GM12892 (cell line): ENCODE data around the gene TIMM44.

Source experiments
- POLR2A ChIP-seq: IDR thresholded peaks from 2 replicates; pipeline ENCODE4 v1.6.1; 2011; ENCODE audit warnings: low read depth, low read length, control low read depth
- POLR2AphosphoS5 ChIP-seq: IDR thresholded peaks from 2 replicates; pipeline ENCODE4 v1.6.1; 2011; ENCODE audit warnings: low read depth, low read length, control low read depth
- TAF1 ChIP-seq: IDR thresholded peaks from 2 replicates; pipeline ENCODE4 v1.6.1; 2011; ENCODE audit warnings: low read depth, mild to moderate bottlenecking, control low read depth, low read length, borderline replicate concordance

DNA sequence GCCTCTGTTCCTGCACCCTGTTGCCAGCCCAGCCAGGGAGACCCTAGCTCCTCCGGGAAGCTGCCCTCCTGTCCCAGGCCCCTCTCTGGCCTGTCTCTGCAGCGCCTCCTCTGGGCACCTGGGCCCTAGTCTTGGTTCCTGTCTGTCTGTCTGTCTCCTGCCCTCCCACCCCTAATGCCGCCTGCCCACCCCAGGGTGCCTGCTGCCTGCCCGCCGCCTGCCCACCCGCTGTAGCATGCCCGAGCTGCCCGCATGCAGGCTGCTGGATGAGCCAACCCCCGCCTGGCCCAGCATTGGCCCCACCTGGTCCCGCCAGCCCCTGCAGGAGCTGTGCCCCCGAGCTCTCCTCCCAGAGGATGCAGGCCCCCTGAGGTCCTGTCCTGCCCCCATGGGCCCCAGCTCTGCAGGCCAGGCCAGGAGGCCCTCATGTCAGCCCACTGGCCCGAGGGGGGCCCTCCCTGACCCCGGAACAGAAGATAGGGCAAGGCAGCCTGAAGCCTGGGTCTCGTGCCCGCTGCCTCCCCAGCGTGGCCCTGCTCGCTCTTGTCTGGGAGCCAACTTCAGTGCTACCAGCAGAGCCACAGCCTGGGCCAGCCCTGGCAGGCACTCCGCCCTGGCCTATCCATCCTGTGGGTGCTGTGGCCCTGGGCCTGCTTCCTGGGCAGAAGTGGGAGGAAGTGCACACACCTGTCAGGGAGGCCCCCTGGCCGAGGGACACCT is 34.6 kb downstream of the TIMM44 start:
- TF ChIP-seq POLR2A: no peak
- TF ChIP-seq TAF1: no peak
- TF ChIP-seq POLR2AphosphoS5: no peak
